DND-41 (cell line): ENCODE results near the gene PRPF39.

Experiments
- EZH2 ChIP-seq: IDR thresholded peaks from 3 replicates; pipeline ENCODE4 v1.6.1; 2012; ENCODE audit warnings: borderline replicate concordance, low read depth, mild to moderate bottlenecking, moderate library complexity, low read length, inconsistent platforms; ENCODE audit not compliant: severe bottlenecking
- TF ChIP-seq, protein P1 (sequence below): IDR thresholded peaks from 2 replicates; pipeline ENCODE4 v1.5.1; 2012; ENCODE audit warnings: borderline replicate concordance, low read length, moderate library complexity, mild to moderate bottlenecking; ENCODE audit not compliant: poor library complexity, severe bottlenecking; ENCODE audit errors: extremely low read depth

DNA sequence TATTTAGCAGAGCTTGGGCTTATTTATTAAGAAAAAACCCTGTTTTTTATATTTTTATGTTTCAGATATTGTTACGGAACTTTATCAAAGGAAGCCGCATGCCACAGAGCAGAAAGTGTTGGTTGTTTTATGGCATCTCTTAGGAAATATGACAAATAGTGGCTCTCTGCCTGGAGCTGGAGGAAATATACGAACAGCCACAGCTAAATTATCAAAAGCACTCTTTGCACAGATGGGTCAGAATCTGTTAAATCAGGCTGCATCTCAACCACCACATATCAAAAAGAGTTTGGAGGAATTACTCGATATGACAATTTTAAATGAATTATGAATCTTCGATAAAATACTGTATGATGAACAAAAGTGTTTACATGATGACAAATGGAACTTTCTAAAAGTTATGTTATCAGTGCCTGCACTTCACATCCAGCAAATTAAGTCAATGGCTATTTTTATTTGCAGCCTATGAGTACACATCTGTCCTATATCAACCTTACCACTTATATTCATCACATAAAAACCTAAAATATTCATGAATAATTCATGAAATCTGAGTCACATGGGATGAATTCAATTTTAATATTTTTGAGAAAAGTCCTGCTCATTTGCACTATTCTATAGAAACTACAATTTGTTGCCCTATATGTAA, 10.6 kb upstream of the PRPF39 start:
- no peak for TF ChIP-seq EZH2
- TF ChIP-seq, protein P1, sequence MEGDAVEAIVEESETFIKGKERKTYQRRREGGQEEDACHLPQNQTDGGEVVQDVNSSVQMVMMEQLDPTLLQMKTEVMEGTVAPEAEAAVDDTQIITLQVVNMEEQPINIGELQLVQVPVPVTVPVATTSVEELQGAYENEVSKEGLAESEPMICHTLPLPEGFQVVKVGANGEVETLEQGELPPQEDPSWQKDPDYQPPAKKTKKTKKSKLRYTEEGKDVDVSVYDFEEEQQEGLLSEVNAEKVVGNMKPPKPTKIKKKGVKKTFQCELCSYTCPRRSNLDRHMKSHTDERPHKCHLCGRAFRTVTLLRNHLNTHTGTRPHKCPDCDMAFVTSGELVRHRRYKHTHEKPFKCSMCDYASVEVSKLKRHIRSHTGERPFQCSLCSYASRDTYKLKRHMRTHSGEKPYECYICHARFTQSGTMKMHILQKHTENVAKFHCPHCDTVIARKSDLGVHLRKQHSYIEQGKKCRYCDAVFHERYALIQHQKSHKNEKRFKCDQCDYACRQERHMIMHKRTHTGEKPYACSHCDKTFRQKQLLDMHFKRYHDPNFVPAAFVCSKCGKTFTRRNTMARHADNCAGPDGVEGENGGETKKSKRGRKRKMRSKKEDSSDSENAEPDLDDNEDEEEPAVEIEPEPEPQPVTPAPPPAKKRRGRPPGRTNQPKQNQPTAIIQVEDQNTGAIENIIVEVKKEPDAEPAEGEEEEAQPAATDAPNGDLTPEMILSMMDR = no peak
